HEK293T (cell line): ENCODE measurements around the gene TSPAN2.

Source experiments
- SP1 ChIP-seq: fragments of 450-650 bp; IDR thresholded peaks from 2 replicates; pipeline ENCODE4 v1.6.1; 2017
- TARDBP ChIP-seq: fragments of 450-650 bp; IDR thresholded peaks from 2 replicates; pipeline ENCODE4 v1.6.1; 2016
- ZNF384 ChIP-seq: fragments of 450-650 bp; IDR thresholded peaks from 2 replicates; pipeline ENCODE4 v1.6.1; 2016

- TF ChIP-seq TARDBP (no peak), SP1 (no peak), ZNF384 (no peak)
Measured at GRCh38 chr1:115069659-115070308, 19.5 kb downstream of the TSPAN2 start.
